ENCODE measurements around the gene PCYT1A. TPM values are rescaled to one million over a fixed set of nuclear protein-coding genes. Genes with fewer than 3 reads are reported as not detected.
"Not testable (repeated sequence)": the region's sequence is repeated elsewhere in the genome, so short reads cannot be mapped to it uniquely, and the experiment has no call there.

Gene PCYT1A
- total RNA-seq, 1 donor from 2014 or later, result 74.4 TPM

GRCh38 chr3:196216089-196216564, 71.4 kb downstream of the PCYT1A start, which contains the start of gene SLC51A:
TSS of gene SLC51A (plus strand) at chr3:196216534. CDS start at chr3:196216713, 179 bp downstream.
- peak; percentile 68 for DNase-seq (ENCODE audit: low spot score)
- Mint-ChIP-seq H3K36me3 (ENCODE audit: low read depth) (no peaks in the 10 kb centered on the region), H3K27ac (ENCODE audit: unreplicated experiment) (peak within 1 kb of the TSS; percentile 5), H3K9me3 (ENCODE audit: low read depth) (no peaks in the 10 kb centered on the region), H3K4me3 (ENCODE audit: unreplicated experiment) (no peak within 1 kb of the TSS), H3K4me1 (ENCODE audit: low read depth) (peaks cover 15% of the 10 kb centered on the region), H3K27me3 (ENCODE audit: low read depth) (no peaks in the 10 kb centered on the region)
- no peak for TF ChIP-seq CTCF (IDR thresholded peaks at IDR 0.05)

- Mint-ChIP-seq H3K27me3 (ENCODE audit: low read depth) (no peaks in the 10 kb centered on the region), H3K9me3 (ENCODE audit: low read depth) (no peaks in the 10 kb centered on the region), H3K4me3 (ENCODE audit: unreplicated experiment) (no peak overlapping the region), H3K36me3 (ENCODE audit: low read depth) (no peaks in the 10 kb centered on the region), H3K27ac (ENCODE audit: unreplicated experiment) (no peak overlapping the region), H3K4me1 (ENCODE audit: low read depth) (peaks cover 15% of the 10 kb centered on the region)
- TF ChIP-seq CTCF (IDR thresholded peaks at IDR 0.05), result no peak
- DNase-seq (ENCODE audit: low spot score), result no peak
These were observed 72.0 kb downstream of the PCYT1A start for GRCh38 chr3:196215493-196216020.

- H3K36me3 Mint-ChIP-seq (ENCODE audit: low read depth), result no peaks in the 10 kb centered on the region
- H3K4me3 Mint-ChIP-seq (ENCODE audit: unreplicated experiment), result no peak overlapping the region
- H3K9me3 Mint-ChIP-seq (ENCODE audit: low read depth), result no peaks in the 10 kb centered on the region
- no peaks in the 10 kb centered on the region for H3K27me3 Mint-ChIP-seq (ENCODE audit: low read depth)
- no peak for TF ChIP-seq CTCF (IDR thresholded peaks at IDR 0.05)
- H3K27ac Mint-ChIP-seq (ENCODE audit: unreplicated experiment), result no peak overlapping the region
- peak; percentile 69 for DNase-seq (ENCODE audit: low spot score)
- H3K4me1 Mint-ChIP-seq (ENCODE audit: low read depth), result peaks cover 15% of the 10 kb centered on the region
These were observed 72.6 kb downstream of the PCYT1A start for GRCh38 chr3:196214783-196215441.

GRCh38 chr3:196210673-196211556, 76.6 kb downstream of the PCYT1A start, which contains the start of gene ZDHHC19:
TSS of gene ZDHHC19 (minus strand) at chr3:196211400. CDS start at chr3:196211315, 85 bp downstream.
- Mint-ChIP-seq H3K4me1 (ENCODE audit: low read depth) (peaks cover 9% of the 10 kb centered on the region), H3K4me3 (ENCODE audit: unreplicated experiment) (no peak within 1 kb of the TSS), H3K27me3 (ENCODE audit: low read depth) (peaks cover 2% of the 10 kb centered on the region), H3K27ac (ENCODE audit: unreplicated experiment) (peak within 1 kb of the TSS; percentile 36), H3K36me3 (ENCODE audit: low read depth) (no peaks in the 10 kb centered on the region), H3K9me3 (ENCODE audit: low read depth) (no peaks in the 10 kb centered on the region)
- DNase-seq (ENCODE audit: low spot score), result peak; percentile 58
- TF ChIP-seq CTCF (IDR thresholded peaks at IDR 0.05), result no peak

DNA sequence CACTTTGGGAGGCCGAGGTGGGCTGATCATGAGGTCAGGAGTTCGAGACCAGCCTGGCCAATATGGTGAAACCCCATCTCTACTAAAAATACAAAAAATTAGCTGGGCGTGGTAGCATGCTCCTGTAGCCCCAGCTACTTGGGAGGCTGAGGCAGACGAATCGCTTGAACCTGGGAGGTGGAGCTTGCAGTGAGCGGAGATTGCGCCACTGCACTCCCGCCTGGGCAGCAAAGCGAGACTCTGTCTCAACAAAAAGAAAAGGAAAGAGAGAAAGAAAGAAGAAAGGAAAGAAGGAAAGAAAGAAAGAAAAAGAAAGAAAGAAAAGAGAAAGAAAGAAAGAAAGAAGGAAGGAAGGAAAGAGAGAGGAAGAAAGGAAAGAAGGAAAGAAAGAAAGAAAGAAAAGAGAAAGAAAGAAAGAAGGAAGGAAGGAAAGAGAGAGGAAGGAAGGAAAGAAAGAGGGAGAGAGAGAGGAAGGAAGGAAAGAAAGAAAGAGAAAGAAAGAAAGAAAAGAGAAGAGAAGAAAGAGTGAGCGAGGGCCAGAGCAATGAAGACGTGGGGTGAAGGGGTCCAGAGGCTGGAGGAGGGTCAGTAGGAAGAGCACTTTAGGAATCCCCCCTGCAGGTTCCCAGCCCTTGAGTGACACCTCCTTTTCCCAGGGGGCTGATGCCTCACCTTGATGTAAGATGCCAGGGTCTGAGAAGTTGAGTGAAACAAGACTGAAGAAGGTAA, 77.4 kb downstream of the PCYT1A start:
- not testable (repeated sequence) for H3K4me1 Mint-ChIP-seq (ENCODE audit: low read depth); H3K9me3 Mint-ChIP-seq (ENCODE audit: low read depth); H3K36me3 Mint-ChIP-seq (ENCODE audit: low read depth); H3K4me3 Mint-ChIP-seq (ENCODE audit: unreplicated experiment); H3K27ac Mint-ChIP-seq (ENCODE audit: unreplicated experiment); H3K27me3 Mint-ChIP-seq (ENCODE audit: low read depth)
- DNase-seq (ENCODE audit: low spot score), result peak; percentile 12

Data from chondrocyte (in vitro differentiated cells).